ENCODE measurements around the gene DLD. TPM values are rescaled to one million over a fixed set of nuclear protein-coding genes. Genes with fewer than 3 reads are reported as not detected.

The DLD gene
- total RNA-seq, 1 donor, result 63.9 TPM

DNA sequence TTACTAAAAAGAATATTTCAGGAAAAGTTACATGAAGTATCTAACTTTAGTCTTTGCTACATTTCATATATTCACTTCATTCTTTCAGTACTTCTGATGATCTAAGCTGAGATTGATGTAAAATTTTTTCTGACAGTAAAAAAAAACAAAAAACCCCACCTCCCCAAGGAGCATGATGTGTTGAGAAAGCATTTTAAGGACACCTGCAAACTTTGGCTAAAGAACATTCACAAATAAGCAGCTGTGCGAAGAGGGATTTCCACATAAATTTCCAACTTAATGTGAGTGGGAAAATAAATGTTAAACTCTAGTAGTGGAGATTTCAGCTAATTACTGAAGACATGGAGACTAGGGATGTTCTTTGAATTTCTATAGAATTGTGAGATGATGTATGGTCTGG, 35.5 kb downstream of the DLD start:
- H3K4me3 ChIP-seq (ENCODE audit: low read depth, low read length), result no peak overlapping the region
- DNase-seq (ENCODE audit: low read depth), result no peak
- TF ChIP-seq, protein P1, sequence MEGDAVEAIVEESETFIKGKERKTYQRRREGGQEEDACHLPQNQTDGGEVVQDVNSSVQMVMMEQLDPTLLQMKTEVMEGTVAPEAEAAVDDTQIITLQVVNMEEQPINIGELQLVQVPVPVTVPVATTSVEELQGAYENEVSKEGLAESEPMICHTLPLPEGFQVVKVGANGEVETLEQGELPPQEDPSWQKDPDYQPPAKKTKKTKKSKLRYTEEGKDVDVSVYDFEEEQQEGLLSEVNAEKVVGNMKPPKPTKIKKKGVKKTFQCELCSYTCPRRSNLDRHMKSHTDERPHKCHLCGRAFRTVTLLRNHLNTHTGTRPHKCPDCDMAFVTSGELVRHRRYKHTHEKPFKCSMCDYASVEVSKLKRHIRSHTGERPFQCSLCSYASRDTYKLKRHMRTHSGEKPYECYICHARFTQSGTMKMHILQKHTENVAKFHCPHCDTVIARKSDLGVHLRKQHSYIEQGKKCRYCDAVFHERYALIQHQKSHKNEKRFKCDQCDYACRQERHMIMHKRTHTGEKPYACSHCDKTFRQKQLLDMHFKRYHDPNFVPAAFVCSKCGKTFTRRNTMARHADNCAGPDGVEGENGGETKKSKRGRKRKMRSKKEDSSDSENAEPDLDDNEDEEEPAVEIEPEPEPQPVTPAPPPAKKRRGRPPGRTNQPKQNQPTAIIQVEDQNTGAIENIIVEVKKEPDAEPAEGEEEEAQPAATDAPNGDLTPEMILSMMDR (IDR thresholded peaks at IDR 0.05; ENCODE audit: insufficient read depth, low read depth, low read length), result no peak

GRCh38 chr7:107931740-107932515, 40.9 kb downstream of the DLD start:
- DNase-seq (ENCODE audit: low read depth), result no peak
- no peak overlapping the region for H3K4me3 ChIP-seq (ENCODE audit: low read depth, low read length)
- TF ChIP-seq, protein P1 (IDR thresholded peaks at IDR 0.05; ENCODE audit: insufficient read depth, low read depth, low read length), result no peak

DNA sequence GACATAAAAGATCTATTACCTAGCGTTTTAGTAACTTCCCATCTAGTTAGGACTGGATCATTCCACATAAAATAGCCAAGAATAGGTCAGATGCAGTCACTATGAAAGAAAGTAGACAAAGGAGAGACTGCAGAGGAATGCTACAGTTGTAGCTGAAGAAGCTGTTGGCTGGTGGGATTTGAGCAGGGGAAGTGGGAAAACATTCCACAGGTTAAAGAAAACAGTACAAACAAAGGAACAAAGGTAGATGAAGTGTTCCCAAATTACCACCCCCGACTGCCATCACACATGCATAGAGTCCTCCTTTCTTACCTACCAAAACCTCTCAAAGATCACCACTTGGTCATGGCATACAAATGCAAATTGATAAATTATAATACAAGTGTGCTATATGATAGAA, 41.8 kb downstream of the DLD start:
- DNase-seq (ENCODE audit: low read depth), result no peak
- TF ChIP-seq, protein P1 (IDR thresholded peaks at IDR 0.05; ENCODE audit: insufficient read depth, low read depth, low read length), result no peak
- H3K4me3 ChIP-seq (ENCODE audit: low read depth, low read length), result no peak overlapping the region

- H3K4me3 ChIP-seq (ENCODE audit: low read depth, low read length), result no peak overlapping the region
- TF ChIP-seq, protein P1 (IDR thresholded peaks at IDR 0.05; ENCODE audit: insufficient read depth, low read depth, low read length), result no peak
Measured at GRCh38 chr7:107933386-107934013, 42.5 kb downstream of the DLD start.

GRCh38 chr7:107934991-107935770, 44.2 kb downstream of the DLD start:
- DNase-seq (ENCODE audit: low read depth), result no peak
- H3K4me3 ChIP-seq (ENCODE audit: low read depth, low read length), result no peak overlapping the region
- TF ChIP-seq, protein P1 (IDR thresholded peaks at IDR 0.05; ENCODE audit: insufficient read depth, low read depth, low read length), result no peak

More at GRCh38 chr7:107933386-107934013, 42.5 kb downstream of the DLD start:
- DNase-seq (ENCODE audit: low read depth), result peak; percentile 61

- TF ChIP-seq, protein P1 (IDR thresholded peaks at IDR 0.05; ENCODE audit: insufficient read depth, low read depth, low read length), result no peak
- DNase-seq (ENCODE audit: low read depth), result no peak
- no peak overlapping the region for H3K4me3 ChIP-seq (ENCODE audit: low read depth, low read length)
Measured at GRCh38 chr7:107936312-107936711, 45.3 kb downstream of the DLD start.
